Mesenchymal stem cell (in vitro differentiated cells and primary cell): ENCODE measurements around the gene SLC34A1.

Experiments used
- DNase-seq: peaks from one replicate; pipeline ENCODE4 v3.0.0-alpha.2; 2013
- H2AFZ ChIP-seq: one replicate; pipeline ENCODE4 v1.6.1; 2013; ENCODE audit warnings: low read depth, mild to moderate bottlenecking, control low read depth, inconsistent platforms, low read length, moderate library complexity
- H2AK5ac ChIP-seq: 2 replicates; pipeline ENCODE4 v1.6.1; 2013; ENCODE audit warnings: low read length, moderate library complexity, mild to moderate bottlenecking, inconsistent platforms; ENCODE audit not compliant: severe bottlenecking
- H2BK120ac ChIP-seq: one replicate; pipeline ENCODE4 v1.6.1; 2013; ENCODE audit warnings: low read depth, mild to moderate bottlenecking, inconsistent platforms, low read length, moderate library complexity
- H2BK12ac ChIP-seq, 2 experiments: one replicate each; pipeline ENCODE4 v1.6.1; 2013; ENCODE audit warnings: inconsistent platforms in 2 of 2, low read length in 2 of 2, mild to moderate bottlenecking in 2 of 2, moderate library complexity in 2 of 2, control low read depth in 1 of 2
- H2BK15ac ChIP-seq: one replicate; pipeline ENCODE4 v1.6.1; 2013; ENCODE audit warnings: mild to moderate bottlenecking, low read depth, inconsistent platforms; ENCODE audit not compliant: poor library complexity, severe bottlenecking
- H2BK5ac ChIP-seq: 2 replicates; pipeline ENCODE4 v1.6.1; 2013; ENCODE audit warnings: low read depth, mild to moderate bottlenecking, low read length, control low read depth, inconsistent platforms; ENCODE audit not compliant: poor library complexity, severe bottlenecking
- H3K14ac ChIP-seq, 2 experiments: one replicate each; pipeline ENCODE4 v1.6.1; 2013; ENCODE audit warnings: inconsistent platforms in 2 of 2, low read length in 2 of 2, control low read depth in 1 of 2, mild to moderate bottlenecking in 1 of 2, moderate library complexity in 1 of 2
- H3K18ac ChIP-seq, 2 experiments: one replicate each; pipeline ENCODE4 v1.6.1; 2013; ENCODE audit warnings: inconsistent platforms in 2 of 2, low read length in 2 of 2, control low read depth in 1 of 2, low read depth in 1 of 2, mild to moderate bottlenecking in 1 of 2
- H3K23ac ChIP-seq, 2 experiments: one replicate each; pipeline ENCODE4 v1.6.1; 2013; ENCODE audit warnings: inconsistent platforms in 2 of 2, low read length in 2 of 2, mild to moderate bottlenecking in 2 of 2, moderate library complexity in 2 of 2, control low read depth in 1 of 2
- H3K27ac ChIP-seq: 2 replicates; pipeline ENCODE4 v1.5.1; 2013; ENCODE audit warnings: mild to moderate bottlenecking, moderate library complexity, low read length, control low read depth, inconsistent platforms; ENCODE audit not compliant: poor library complexity, severe bottlenecking
- H3K27me3 ChIP-seq, 2 experiments: 2 replicates each; pipeline versions ENCODE4 v1.6.1 to v1.7.0; 2013; ENCODE audit warnings: low read length in 2 of 2, mild to moderate bottlenecking in 2 of 2, moderate library complexity in 2 of 2, control low read depth in 1 of 2, inconsistent platforms in 1 of 2; ENCODE audit not compliant: control insufficient read depth in 1 of 2, insufficient read depth in 1 of 2
- H3K36me3 ChIP-seq, 2 experiments: 2 replicates each; pipeline versions ENCODE4 v1.6.1 to v1.7.0; 2013; ENCODE audit warnings: low read length in 2 of 2, control low read depth in 1 of 2, inconsistent platforms in 1 of 2, low read depth in 1 of 2, mild to moderate bottlenecking in 1 of 2; ENCODE audit not compliant: insufficient read depth in 2 of 2, control insufficient read depth in 1 of 2
- H3K4ac ChIP-seq, 2 experiments: one replicate each; pipeline ENCODE4 v1.6.1; 2013; ENCODE audit warnings: inconsistent platforms in 2 of 2, low read length in 2 of 2, mild to moderate bottlenecking in 2 of 2, moderate library complexity in 2 of 2, control low read depth in 1 of 2, low read depth in 1 of 2
- H3K4me1 ChIP-seq: 2 replicates; pipeline ENCODE4 v1.6.1; 2013; ENCODE audit warnings: low read depth, low read length, control low read depth; ENCODE audit not compliant: control insufficient read depth, insufficient read depth
- H3K4me2 ChIP-seq: 2 replicates; pipeline ENCODE4 v1.6.1; 2013; ENCODE audit warnings: low read length, mild to moderate bottlenecking, inconsistent platforms; ENCODE audit not compliant: poor library complexity, severe bottlenecking
- H3K4me3 ChIP-seq, 2 experiments: 2 replicates each; pipeline versions ENCODE4 v1.5.1 to v1.7.0; 2013; ENCODE audit warnings: low read length in 2 of 2, mild to moderate bottlenecking in 2 of 2, control low read depth in 1 of 2, low read depth in 1 of 2; ENCODE audit not compliant: insufficient read depth in 1 of 2
- H3K79me1 ChIP-seq: replicated peaks from 2 replicates; pipeline ENCODE4 v1.6.1; 2013; ENCODE audit warnings: mild to moderate bottlenecking, control low read depth, low read length, inconsistent platforms; ENCODE audit not compliant: poor library complexity, severe bottlenecking
- H3K9ac ChIP-seq: 2 replicates; pipeline ENCODE4 v1.7.0; 2013; ENCODE audit warnings: mild to moderate bottlenecking, low read length, moderate library complexity
- H3K9me3 ChIP-seq: 2 replicates; pipeline ENCODE4 v1.7.0; 2013; ENCODE audit warnings: mild to moderate bottlenecking, low read length; ENCODE audit not compliant: control insufficient read depth
- H4K8ac ChIP-seq: one replicate; pipeline ENCODE4 v1.6.1; 2013; ENCODE audit warnings: inconsistent platforms, mild to moderate bottlenecking, low read length, moderate library complexity
- H4K91ac ChIP-seq: one replicate; pipeline ENCODE4 v1.6.1; 2013; ENCODE audit warnings: mild to moderate bottlenecking, low read length, inconsistent platforms
- WGBS: methylation state at CpG from one replicate; pipeline ENCODE4 v1.1.7; 2013; ENCODE audit warnings: mixed read lengths; 5-methylcytosine and 5-hydroxymethylcytosine counted together

The SLC34A1 gene

DNA sequence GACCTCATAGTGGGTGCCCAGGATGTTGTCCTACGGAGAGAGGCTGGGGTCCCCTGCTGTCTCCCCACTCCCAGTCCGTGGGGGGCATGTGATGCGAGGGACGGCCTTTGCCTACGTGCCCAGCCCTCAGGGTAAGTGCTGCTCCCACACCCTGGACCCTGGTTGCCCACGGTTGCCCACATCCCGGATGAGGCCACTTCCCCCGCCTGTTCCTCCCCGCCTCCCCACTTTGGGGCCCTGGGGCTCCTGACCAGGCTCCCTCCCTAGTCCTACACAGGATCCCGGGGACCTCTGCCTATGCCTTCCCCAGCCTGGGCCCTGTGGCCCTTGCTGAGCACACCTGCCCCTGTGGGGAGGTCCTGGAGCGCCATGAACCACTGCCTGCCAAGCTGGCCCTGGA, 1.5 kb downstream of the SLC34A1 start:
- WGBS: 79% methylated on average over 11 of the region's 11 CpGs
- H3K14ac ChIP-seq: peak overlapping the region in 1 of 2 experiments; percentile 26

GRCh38 chr5:177386542-177386941, 2.3 kb downstream of the SLC34A1 start:
- Histone ChIP-seq H3K79me1 (no peaks in the 10 kb centered on the region), H2BK15ac (no peak overlapping the region), H3K4ac (no peak overlapping the region), H2BK12ac (no peak overlapping the region), H4K91ac (no peak overlapping the region), H3K23ac (no peak overlapping the region), H3K27me3 (peaks cover 10 to 57% of the 10 kb centered on the region in 2 experiments), H3K14ac (no peak overlapping the region), H3K9ac (no peak overlapping the region), H3K4me1 (peaks cover 22% of the 10 kb centered on the region), H3K27ac (no peak overlapping the region), H2AK5ac (no peak overlapping the region), H3K18ac (no peak overlapping the region), H3K9me3 (no peaks in the 10 kb centered on the region), H2BK5ac (no peak overlapping the region), H3K4me3 (no peak overlapping the region), H4K8ac (no peak overlapping the region), H2AFZ (no peak overlapping the region), H3K4me2 (no peak overlapping the region), H3K36me3 (no peaks in the 10 kb centered on the region), H2BK120ac (no peak overlapping the region)
- no peak for DNase-seq
- WGBS: 90% methylated on average over 8 of the region's 8 CpGs

More for the DNA sequence above, 1.5 kb downstream of the SLC34A1 start:
- Histone ChIP-seq H3K36me3 (no peaks in the 10 kb centered on the region), H3K27me3 (peaks cover 10 to 65% of the 10 kb centered on the region in 2 experiments), H4K91ac (no peak overlapping the region), H3K79me1 (no peaks in the 10 kb centered on the region), H3K9ac (no peak overlapping the region), H3K18ac (no peak overlapping the region), H2AK5ac (no peak overlapping the region), H3K4ac (no peak overlapping the region), H2BK120ac (no peak overlapping the region), H2AFZ (no peak overlapping the region), H3K4me2 (no peak overlapping the region), H3K4me1 (peaks cover 22% of the 10 kb centered on the region), H3K9me3 (no peaks in the 10 kb centered on the region), H3K4me3 (no peak overlapping the region), H2BK12ac (no peak overlapping the region), H4K8ac (no peak overlapping the region), H3K27ac (no peak overlapping the region), H2BK15ac (no peak overlapping the region), H3K23ac (no peak overlapping the region), H2BK5ac (no peak overlapping the region)
- no peak for DNase-seq

GRCh38 chr5:177387405-177387804, 3.2 kb downstream of the SLC34A1 start:
- H3K9me3 ChIP-seq: no peaks in the 10 kb centered on the region

GRCh38 chr5:177388521-177389052, 4.4 kb downstream of the SLC34A1 start:
- Histone ChIP-seq H3K4me2 (no peak overlapping the region), H3K79me1 (no peaks in the 10 kb centered on the region), H3K27ac (no peak overlapping the region), H3K18ac (no peak overlapping the region), H3K4ac (no peak overlapping the region), H2BK15ac (no peak overlapping the region), H3K9me3 (no peaks in the 10 kb centered on the region), H4K91ac (no peak overlapping the region), H2BK12ac (peak overlapping the region in 1 of 2 experiments; percentile 66), H3K9ac (peak overlapping the region; percentile 1), H3K36me3 (no peaks in the 10 kb centered on the region), H3K27me3 (peaks cover 10 to 44% of the 10 kb centered on the region in 2 experiments), H2AK5ac (peak overlapping the region; percentile 50), H2BK120ac (no peak overlapping the region), H3K23ac (no peak overlapping the region), H3K4me1 (peaks cover 22% of the 10 kb centered on the region), H2AFZ (no peak overlapping the region), H2BK5ac (no peak overlapping the region), H3K14ac (no peak overlapping the region), H4K8ac (no peak overlapping the region), H3K4me3 (no peak overlapping the region)
- no peak for DNase-seq
- WGBS: 92% methylated on average over 10 of the region's 10 CpGs

More at GRCh38 chr5:177387405-177387804, 3.2 kb downstream of the SLC34A1 start:
- Histone ChIP-seq H3K4me2 (no peak overlapping the region), H3K18ac (no peak overlapping the region), H3K4ac (no peak overlapping the region), H3K9ac (no peak overlapping the region), H3K79me1 (no peaks in the 10 kb centered on the region), H3K27me3 (peaks cover 10 to 50% of the 10 kb centered on the region in 2 experiments), H4K8ac (no peak overlapping the region), H2AFZ (no peak overlapping the region), H2BK120ac (no peak overlapping the region), H2BK12ac (no peak overlapping the region), H2AK5ac (no peak overlapping the region), H3K36me3 (no peaks in the 10 kb centered on the region), H2BK15ac (no peak overlapping the region), H3K4me3 (no peak overlapping the region), H3K4me1 (peaks cover 22% of the 10 kb centered on the region), H2BK5ac (no peak overlapping the region), H4K91ac (peak overlapping the region; percentile 1), H3K14ac (no peak overlapping the region), H3K27ac (no peak overlapping the region), H3K23ac (no peak overlapping the region)
- DNase-seq: no peak
- 95% methylated on average over 12 of the region's 14 CpGs for WGBS
